Neural crest cell (in vitro differentiated cells): ENCODE measurements around the gene PPM1K. TPM values are rescaled to one million over a fixed set of nuclear protein-coding genes. Genes with fewer than 3 reads are reported as not detected.

Experiments
- DNase-seq: peaks from one replicate; pipeline ENCODE4 v3.0.0; 2021; ENCODE audit warnings: low read depth, mixed read lengths, low spot score
- H3K27ac Mint-ChIP-seq: one replicate; pipeline ENCODE4 v1.8.0; 2021; ENCODE audit warnings: mild to moderate bottlenecking, mixed read lengths; ENCODE audit not compliant: unreplicated experiment
- H3K27me3 Mint-ChIP-seq: 2 replicates; pipeline ENCODE4 v1.8.0; 2021; ENCODE audit warnings: low read depth, mild to moderate bottlenecking, mixed read lengths
- H3K36me3 Mint-ChIP-seq: 2 replicates; pipeline ENCODE4 v1.8.0; 2021; ENCODE audit warnings: low read depth, mild to moderate bottlenecking, mixed read lengths
- H3K4me1 Mint-ChIP-seq: 2 replicates; pipeline ENCODE4 v1.8.0; 2021; ENCODE audit warnings: mixed read lengths
- H3K4me3 Mint-ChIP-seq: one replicate; pipeline ENCODE4 v1.8.0; 2021; ENCODE audit warnings: mild to moderate bottlenecking, mixed read lengths
- H3K9me3 Mint-ChIP-seq: 2 replicates; pipeline ENCODE4 v1.8.0; 2021; ENCODE audit warnings: mixed read lengths
- CTCF ChIP-seq: fragments of 200-600 bp; sonication (generic); conservative IDR thresholded peaks from 2 replicates; pipeline ENCODE4 v1.5.0; 2021; ENCODE audit warnings: antibody characterized with exemption, mild to moderate bottlenecking
- total RNA-seq: library from RNA; stranded (reverse); gene quantifications from 2 replicates; pipeline ENCODE4 v1.2.1, GENCODE V29; 2021

Gene PPM1K
- total RNA-seq, 1 donor from 2014 or later: 17.6 TPM

- no peak for DNase-seq
- peaks cover 13% of the 10 kb centered on the region for H3K4me1 Mint-ChIP-seq
- no peak for TF ChIP-seq CTCF
- peaks cover 8% of the 10 kb centered on the region for H3K9me3 Mint-ChIP-seq
- H3K36me3 Mint-ChIP-seq: peaks cover 2% of the 10 kb centered on the region
- no peaks in the 10 kb centered on the region for H3K27me3 Mint-ChIP-seq
- H3K27ac Mint-ChIP-seq: no peak overlapping the region
- H3K4me3 Mint-ChIP-seq: no peak overlapping the region
Observed at GRCh38 chr4:88226143-88226542, 58.2 kb downstream of the PPM1K start.

GRCh38 chr4:88225232-88226105 lies 58.9 kb downstream of the PPM1K start:
- Mint-ChIP-seq H3K36me3 (peaks cover 2% of the 10 kb centered on the region), H3K4me1 (peaks cover 7% of the 10 kb centered on the region), H3K9me3 (peaks cover 8% of the 10 kb centered on the region), H3K27me3 (no peaks in the 10 kb centered on the region), H3K4me3 (no peak overlapping the region), H3K27ac (no peak overlapping the region)
- DNase-seq: no peak
- TF ChIP-seq CTCF: no peak

- Mint-ChIP-seq H3K4me1 (peaks cover 11% of the 10 kb centered on the region), H3K9me3 (peaks cover 8% of the 10 kb centered on the region), H3K4me3 (no peak overlapping the region), H3K27ac (no peak overlapping the region), H3K36me3 (peaks cover 2% of the 10 kb centered on the region), H3K27me3 (no peaks in the 10 kb centered on the region)
- no peak for DNase-seq
- TF ChIP-seq CTCF: no peak
Observed at GRCh38 chr4:88223516-88223915, 60.8 kb downstream of the PPM1K start.

- Mint-ChIP-seq H3K36me3 (peaks cover 2% of the 10 kb centered on the region), H3K9me3 (peaks cover 8% of the 10 kb centered on the region), H3K27ac (no peak overlapping the region), H3K27me3 (no peaks in the 10 kb centered on the region), H3K4me1 (peaks cover 10% of the 10 kb centered on the region), H3K4me3 (no peak overlapping the region)
- peak; percentile 88 for TF ChIP-seq CTCF
- DNase-seq: no peak
Observed at GRCh38 chr4:88219099-88219498, 65.3 kb downstream of the PPM1K start.

GRCh38 chr4:88217169-88217568 lies 67.2 kb downstream of the PPM1K start:
- Mint-ChIP-seq H3K4me1 (peaks cover 10% of the 10 kb centered on the region), H3K4me3 (no peak overlapping the region), H3K36me3 (peaks cover 2% of the 10 kb centered on the region), H3K27ac (no peak overlapping the region), H3K9me3 (peaks cover 8% of the 10 kb centered on the region), H3K27me3 (no peaks in the 10 kb centered on the region)
- no peak for DNase-seq
- no peak for TF ChIP-seq CTCF
